HL-60/S4 treated with retinoic acid at 250 ng/mL for 4 days and 3 days (cell line): Measurements from ENCODE around the gene TRAPPC3.
"Not testable (repeated sequence)": the region's sequence is repeated elsewhere in the genome, so short reads cannot be mapped to it uniquely, and the experiment has no call there.

Experiments
- in situ Hi-C: fragments of 300-500 bp; cut with MboI; formaldehyde crosslinking; loops from 2 replicates; pipeline ENCODE4 v1.7.0; 2022; ENCODE audit warnings: low sequenced_read_pairs

The TRAPPC3 gene

DNA sequence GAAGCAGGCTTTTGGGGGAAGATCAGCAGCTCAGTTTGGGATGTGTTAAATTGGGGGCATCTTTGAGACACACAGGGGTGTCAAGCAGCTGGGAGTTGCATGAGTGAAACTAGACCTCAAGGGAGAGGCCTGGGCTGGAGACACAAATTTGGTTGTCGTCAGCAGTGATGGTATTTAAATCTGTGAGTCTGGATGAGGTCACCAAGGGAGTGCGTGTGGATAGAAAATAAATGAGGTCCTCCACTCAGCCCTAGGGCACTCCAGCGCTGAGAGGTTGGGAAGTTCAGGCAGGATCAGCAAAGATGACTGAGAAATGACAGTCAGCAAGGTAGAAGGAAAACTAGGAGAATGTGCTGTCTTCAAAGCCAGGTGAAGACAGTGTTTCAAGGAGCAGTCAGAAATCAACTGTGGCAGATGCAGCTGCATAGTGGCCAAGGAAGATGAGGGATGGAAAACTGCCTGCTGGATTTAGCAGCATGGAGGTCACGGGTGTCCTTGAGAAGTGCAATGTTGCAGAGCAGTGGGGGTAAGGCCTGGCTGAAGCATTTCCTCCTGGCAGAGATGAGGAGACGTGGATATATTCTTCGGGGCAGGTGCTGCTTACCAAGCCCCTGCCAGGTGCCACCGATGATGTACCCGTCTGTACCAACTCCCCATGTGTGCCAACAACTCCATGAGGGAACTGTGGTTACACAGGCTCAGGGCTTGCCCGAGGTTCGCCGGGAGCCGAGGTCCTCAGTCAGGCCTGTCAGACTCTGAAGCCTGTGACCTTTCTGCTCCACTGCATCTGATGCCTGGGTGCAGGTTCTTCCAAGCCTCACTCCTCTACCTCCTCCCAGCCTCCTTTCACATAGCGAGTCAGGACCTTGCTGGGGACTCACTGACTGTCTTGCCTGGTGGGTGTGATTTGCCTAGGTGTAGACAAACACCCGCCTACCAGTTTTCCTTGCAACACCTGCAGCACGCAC, 17.9 kb upstream of the TRAPPC3 start:
- in situ Hi-C loops: no loop called here

DNA sequence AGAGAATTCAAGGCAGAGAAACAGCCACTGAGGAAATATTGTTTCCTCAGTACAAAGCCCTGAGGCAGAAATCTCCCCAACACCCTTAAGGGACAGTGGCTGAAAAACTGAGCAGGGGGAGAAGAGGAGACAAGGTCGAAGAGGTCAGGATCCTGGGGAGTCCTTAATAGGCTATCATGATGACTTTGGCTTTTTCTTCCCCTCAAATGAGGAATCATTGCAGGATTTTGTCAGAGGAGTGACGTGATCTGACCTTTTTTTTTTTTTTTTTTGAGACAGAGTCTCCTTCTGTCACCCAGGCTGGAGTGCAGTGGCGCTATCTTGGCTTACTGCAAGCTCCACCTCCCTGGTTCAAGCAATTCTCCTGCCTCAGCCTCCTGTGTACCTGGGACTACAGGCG, 16.9 kb upstream of the TRAPPC3 start:
- in situ Hi-C loops: no loop called here

DNA sequence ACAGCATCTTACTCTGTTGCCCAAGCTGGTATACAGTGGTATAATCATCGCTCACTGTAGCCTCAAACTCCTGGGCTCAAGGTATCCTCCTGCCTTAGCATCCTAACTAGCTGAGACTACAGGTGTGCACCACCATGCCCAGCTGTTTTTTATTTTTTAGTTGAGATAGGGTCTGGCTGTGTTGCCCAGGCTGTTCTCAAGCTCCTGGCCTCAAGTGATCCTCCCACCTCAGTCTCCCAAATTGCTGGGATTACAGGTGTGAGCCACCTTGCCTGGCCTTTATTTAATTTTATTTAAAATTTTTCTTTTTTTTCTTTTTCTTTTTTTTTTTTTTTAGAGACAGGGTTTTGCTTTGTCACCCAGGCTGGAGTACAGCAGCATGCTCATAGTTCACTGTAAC, 15.9 kb upstream of the TRAPPC3 start:
- in situ Hi-C loops: no loop called here

DNA sequence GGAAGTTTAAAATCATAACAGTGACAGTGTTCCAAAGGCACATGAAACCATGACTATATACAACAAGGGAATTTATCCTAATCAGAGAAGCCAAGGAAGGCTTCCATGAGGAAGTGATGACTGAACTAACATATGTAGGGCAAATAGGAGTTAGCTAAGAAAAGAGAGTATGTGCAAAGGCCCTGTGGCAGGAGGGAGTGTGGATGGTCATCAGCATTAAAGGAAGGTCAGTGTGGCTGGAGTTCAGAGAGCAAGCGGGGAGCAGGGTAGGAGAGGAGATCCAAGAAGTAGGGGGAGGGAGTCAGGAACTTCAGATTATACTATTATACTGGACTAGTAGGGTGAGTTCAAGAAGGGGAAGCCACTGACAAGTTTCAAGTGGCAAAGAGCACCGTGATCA, 15.1 kb upstream of the TRAPPC3 start:
- in situ Hi-C loops: no loop called here

DNA sequence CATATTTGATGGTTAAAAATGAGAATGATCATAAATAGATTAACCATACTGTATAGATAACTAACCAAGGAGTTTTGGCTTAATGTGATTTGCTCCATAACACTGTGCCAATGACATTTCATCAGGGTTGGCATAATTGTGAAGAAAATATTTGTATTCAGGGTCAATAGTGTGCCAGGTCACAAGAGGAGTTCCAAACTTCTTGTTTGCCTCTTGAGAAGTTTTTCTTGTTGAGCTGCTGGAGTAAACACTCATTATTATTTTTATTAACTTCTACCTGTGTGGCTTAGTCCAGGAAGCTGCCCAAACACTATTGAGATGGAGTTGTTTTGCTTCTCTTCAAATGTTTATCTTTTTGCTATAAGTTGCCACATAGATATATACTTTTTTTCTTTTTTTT, 14.1 kb upstream of the TRAPPC3 start:
- in situ Hi-C loops: no loop called here

DNA sequence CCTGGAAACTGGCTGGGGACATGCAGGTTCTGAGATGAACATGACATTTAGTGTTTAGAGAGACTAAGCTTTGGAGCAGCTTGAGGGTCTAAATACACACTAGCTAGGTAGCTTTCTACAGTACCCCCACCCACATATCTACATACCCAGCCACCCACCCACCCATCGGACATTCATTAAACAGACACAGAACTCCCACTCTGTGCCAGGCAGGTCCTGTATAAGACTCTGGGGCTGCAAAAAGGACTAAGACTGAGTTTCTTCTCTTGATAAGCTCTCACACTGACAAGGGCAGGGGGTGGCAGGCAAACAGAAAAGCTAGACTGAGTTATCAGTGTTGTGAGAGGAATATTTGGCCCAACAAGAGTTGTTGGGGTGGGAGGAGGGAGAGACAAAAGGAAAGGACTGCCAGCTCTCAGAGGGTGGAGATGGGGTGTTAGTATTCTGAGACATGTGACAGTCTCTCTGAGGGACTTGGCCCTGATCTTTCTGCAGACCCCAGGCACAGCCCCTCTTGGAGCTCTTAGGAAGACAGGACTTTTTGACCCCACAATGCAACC, 13.5 kb upstream of the TRAPPC3 start:
- in situ Hi-C loops: no loop called here

DNA sequence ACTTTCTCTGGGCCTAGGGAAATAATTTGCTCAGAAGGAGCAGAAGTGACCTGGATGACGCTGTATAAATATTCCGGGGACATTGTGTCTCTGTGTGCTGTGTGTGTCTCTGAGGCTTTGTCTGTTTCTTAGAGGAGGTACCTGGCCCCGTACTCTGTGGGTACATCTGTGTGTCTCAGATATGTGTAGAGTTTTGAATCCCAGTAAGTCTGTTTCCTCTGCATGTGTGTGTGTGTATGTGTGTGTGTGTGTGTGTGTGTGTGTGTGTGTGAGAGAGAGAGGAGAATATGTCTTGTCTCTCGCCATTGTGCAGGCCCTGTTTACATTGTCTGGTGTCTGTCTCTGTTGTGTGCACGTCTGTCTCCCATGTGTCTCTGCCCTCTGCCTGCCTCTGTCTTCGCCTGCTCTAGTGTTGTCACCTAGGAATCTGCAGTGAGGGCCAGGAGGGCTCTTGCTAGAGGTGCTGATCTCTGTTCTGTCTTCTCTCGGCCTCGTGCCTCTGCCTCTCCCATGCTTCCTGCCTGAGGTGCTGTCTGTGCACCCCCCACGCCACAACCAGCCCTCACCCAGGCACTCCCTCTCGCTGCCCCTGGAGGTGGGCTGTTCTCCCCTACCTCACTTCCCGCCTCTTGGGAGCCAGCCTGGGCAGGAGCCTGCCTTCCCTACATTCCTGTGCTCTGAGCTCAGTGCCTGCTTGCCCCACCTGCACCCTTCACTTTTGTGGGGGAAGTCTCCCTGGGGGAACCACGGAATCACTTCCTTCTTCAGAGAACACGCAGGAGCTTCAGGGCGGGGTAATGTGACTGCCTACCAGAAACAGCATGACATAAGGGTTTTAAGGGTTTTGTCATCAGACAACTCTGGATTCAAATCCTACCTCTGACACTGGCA, 12.6 kb upstream of the TRAPPC3 start:
- in situ Hi-C loops: no loop called here

DNA sequence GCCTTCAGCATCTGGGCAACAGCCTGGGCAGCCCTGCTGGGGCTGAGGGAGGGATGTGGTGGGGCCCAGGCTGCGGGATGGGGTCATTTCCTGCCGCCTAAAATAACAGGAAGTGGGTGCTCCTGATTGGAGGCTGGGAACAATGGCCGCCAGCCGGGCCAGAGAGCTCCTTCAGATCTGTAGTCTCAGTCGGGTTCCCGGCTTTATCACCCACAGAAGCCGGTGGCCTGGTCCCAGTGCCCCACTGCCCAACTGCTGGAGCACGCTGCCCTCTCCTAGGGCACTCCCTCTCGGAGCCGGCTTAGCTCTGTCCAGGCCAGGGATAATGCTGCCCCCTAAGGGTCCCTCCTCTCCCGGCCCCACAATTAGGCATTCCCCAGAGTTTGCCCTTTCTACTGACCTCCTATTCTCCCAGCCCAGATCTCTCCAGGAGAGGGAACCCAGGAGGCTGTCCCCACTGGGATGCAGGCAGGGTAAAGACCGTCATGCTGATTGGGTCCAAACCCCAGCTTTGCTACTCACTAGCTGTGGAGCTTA, 11.7 kb upstream of the TRAPPC3 start:
- in situ Hi-C loops: no loop called here

DNA sequence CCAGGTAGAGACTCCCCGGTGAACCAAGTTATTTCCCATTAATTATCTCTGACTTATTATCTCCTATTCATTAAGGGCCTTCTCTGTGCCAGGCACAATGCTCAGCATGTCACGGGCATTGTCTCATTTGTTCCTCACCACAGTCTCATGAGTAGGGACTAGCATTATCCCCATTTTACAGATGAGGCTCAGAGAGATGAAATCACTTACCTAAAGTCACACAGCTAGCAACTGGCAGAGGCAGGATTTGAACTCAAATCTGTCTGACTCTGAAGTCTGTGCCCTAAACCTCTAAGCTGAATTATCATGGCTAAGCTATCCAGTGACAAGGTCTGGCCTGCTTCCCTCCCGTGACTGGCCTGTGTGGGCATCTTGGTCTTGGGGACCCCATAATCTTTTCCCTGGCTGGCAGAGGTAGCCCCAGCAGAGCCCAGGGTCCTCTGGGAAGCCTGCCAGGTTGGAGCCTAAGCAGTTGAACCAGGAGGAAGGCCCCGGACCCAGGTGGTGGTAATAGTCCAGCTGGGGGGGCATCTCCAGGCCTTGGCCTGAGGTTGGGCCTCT, 11.2 kb upstream of the TRAPPC3 start:
- in situ Hi-C loops: no loop called here

DNA sequence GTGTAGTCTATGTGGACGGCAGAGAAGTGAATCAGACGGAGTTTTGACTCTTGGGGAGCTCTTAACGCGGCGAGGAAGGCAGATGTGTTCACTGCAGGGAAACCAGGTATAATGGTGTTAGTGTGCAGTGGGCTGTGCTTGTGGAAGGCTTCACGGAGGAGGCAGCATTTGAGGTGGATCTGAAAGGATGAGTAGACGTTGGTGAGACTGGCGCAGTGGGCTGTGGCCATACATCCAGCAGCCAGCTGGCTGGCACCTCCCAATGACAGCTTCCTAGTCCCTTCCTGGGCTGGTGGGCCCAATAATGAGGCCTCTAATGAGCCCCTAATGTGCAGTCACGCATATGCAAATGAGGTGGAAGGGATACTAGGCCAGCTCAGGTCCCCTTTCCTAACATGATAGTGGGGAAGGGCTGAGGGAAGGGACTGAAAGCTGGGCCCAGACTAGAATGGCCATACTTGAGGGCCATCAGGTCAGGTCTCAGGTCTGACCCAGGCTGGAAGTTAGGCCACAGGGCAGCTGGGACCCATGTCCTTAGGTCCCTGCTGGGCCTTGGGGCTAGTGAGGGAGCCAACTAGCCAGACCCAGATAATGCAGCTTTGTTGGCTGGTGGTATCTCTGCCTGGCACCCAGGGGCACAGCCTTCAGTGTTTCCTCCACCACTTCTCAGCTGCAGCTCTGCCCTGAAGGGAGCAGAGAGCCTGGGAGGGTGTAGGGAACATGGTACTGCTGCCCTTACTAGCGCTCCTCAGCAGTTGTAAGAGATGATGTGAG, 10.5 kb upstream of the TRAPPC3 start:
- in situ Hi-C loops: no loop called here

DNA sequence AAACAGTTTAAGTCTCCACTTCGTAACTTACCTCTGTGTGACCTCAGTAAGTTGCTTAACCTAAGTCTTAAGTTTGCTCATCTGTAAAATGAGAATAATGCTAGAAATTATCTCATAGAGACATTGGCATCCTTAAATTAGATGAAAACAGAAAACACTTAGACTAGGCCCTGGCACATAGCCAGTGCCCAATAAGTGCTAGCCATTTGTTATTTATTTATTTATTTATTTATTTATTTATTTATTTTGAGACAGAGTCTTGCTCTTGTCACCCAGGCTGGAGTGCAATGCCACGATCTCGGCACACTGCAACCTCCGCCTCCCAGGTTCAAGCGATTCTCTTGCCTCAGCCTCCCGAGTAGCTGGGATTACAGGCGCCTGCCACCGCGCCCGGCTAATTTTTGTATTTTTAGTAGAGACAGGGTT, 9.6 kb upstream of the TRAPPC3 start:
- in situ Hi-C loops: not testable (repeated sequence)

DNA sequence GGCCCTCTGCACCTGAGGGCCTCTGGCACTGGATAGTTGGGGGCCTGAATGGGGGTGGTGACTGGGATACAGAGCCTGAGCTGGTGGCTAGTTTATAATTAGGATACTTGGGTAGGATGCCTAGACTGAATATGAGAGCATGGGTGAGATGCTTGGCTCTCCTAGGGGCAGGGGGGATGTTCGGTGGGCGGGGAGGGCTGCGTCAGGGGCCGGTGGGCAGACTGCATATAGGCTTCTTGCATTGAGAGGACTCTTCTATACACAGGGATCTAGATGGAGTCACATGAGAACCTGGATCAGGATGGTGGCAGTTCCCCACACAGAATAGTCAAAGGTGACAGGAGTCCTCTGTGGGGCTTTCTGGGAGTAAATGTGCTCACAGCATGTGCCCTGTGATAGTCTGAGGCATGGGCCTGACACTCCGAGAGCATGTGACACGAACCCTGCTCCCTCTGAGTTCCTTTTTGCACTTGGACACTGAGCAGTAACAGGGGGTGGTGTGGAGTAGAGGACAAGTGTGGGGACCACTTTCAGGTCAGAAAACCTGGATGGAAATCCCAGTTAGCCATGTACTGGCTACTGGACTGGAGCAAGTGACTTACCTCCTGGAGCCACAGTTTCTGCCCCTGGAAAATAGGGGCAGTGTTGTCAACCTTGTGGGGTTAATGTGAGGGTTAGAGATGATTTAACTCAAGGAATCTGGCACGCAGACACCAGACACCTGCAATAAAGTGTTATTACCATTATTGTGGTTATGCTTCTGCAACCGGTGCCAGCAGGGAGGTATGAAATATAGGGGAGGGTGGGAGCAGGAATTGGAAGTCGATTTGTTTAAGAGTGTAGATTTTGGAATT, 8.9 kb upstream of the TRAPPC3 start:
- in situ Hi-C loops: no loop called here

DNA sequence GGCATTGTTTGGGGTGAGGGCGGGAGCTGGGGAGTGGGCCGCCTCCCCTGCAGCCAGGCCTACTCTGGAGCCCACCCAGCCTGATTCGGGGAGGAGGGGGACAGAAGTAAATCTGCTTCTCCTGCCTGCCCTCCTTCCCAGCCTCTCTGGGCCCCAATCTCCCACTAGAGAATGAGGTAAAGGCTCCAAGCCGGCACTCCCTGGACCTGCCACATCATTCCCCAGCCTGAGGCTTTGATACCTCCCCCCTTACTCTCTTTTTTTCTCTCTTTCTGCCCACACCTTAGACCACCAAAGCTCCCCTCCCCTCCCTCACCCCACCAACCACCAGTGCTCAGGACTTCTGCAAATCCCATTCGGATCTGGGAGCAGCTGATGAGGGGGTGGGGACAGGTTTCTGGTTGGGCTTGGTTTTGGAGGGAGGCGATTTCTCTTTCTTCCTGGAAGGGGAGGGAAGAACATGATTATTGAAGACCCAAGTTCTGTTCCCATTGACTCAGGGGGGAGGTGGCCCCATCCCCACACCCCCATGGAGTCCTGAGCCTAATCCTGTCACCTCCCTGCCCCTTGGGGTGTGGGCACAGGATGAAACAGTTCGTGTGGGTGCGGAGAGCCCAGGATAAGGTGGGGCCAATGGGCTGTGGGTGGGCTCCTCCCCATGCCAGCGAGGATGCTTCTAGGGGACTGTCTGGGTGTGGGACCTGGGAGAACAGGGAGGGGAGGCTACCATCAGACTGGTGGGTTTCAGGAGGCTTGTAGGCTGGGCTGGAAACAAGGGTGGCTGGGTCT, 8.0 kb upstream of the TRAPPC3 start:
- in situ Hi-C loops: no loop called here

DNA sequence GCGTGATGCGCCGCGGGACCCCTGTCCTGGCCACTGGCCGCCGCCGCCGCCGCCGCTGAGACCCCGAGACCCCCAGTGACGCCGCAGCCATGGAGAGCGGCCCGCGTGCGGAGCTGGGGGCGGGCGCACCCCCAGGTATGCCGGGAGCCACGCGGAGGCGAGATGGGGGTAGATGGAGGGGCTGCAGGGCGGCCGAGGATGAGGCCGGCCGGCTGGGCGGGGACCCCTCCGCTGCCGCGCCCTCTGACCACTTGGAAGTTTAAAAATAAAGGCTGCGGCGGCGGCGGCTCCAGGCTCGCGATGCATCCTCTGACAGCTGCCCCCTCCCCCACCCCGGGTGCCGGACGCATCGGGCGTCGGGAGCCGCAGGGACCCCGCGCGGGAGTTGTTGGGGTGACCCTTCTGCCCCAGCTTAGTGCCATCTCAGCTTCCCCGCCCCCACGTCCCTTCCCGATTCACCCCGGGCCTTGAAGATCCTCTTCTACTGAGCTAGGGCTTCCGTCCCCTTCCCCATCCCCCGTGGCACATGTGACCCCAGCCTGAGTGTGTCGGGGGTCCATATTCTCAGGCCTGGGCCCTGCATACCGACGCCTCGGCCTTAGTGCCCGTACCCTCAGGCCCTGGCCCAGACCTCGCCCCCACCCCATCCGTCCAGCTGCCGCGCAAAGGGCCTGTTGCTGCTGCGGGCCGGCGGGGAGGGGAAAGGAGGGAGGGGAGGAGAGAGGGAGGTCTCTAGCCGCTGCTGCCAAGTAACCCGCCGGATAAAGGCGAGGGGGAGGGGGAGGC, 7.2 kb upstream of the TRAPPC3 start:
- in situ Hi-C loops: no loop called here

DNA sequence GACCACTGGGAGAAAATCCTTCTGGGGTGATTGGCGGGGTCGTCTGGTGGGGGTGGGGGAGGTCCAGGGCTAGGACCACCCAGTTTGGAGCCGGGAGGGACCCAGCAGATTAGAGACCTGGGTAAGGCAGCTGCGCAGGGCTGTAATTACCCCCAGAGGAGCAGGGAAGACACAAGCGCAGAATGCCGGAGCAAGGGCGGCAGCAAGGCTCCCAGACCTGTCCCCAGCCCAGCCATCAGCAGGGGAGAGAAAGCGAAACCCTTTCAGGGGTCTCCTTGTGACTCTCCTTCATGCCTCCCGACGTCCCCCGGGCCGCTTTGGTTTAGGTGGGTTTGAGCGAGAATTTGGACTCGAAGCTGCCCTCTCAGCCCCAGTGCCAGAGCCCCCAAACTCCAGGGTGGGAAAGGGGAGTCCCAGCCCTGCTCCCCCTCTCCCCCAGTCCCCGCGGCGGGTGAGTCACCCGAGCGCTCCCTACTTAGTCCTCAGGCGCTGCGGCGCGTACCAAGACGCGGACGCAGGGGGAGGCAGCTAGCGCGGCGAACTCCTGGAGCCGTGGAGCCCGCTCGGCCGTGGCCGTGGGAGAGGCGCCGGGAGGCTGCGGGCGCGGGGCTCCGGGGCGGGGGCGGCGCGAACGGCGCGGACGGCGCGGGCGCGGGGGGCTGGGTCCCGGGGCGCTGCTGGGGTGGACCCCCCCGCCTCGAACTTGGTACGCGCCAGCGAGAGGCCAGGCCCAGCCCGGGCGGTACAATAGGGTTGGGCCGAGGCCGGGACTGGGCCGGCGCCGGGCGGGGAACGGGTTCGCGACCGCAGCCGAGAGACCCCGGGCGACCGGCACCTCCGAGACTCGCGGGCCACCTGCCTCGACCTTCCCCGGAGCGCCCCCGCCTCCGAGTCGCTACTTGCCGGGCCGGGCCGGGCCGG, 6.4 kb upstream of the TRAPPC3 start, which contains the start of gene MAP7D1:
Gene MAP7D1 (plus strand): TSS at position 753 of the 921 bp plus-strand sequence. CDS start 258 bp downstream, outside the sequence.
- in situ Hi-C loops: no loop called here

DNA sequence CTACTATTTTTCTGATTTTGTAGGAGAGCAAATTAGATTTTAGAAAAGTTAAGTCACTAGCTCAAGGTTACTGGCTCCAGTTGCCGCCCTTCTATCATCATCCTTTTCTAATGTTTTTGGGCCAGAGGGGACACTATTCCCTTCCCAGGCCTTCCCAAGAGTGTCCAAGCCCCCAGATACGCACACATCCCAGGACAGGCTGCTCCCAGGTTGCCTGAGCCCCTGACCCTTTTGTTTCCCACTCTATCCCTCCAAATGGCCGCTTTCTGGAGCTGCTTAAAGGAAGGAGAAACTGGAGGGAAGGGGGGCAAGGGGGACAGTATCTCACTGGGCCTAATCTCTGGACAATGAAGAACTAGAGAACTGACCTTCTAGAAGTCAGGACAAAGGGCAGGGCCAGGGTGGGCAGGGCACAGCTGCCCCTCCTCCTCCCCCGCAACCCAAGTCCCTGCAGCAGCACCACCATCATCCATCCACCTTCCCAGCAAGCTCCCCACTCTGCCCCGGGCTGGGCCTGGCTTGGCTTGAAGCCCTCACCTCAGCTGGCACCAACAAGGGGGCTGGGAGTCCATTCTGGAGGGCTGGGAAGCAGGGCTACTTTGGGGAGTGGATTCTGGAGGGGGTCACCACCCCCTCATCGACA, 5.6 kb upstream of the TRAPPC3 start:
- in situ Hi-C loops: no loop called here
